Testis (tissue), 2 donors: Measurements from ENCODE around the gene CFAP107.

Experiments
- POLR2A ChIP-seq: fragments of 450-650 bp; IDR thresholded peaks from one replicate; pipeline ENCODE4 v1.6.1; 2017; ENCODE audit warnings: antibody characterized with exemption, mild to moderate bottlenecking, moderate library complexity
- TF ChIP-seq, protein P1 (sequence below), 3 experiments: fragments of 450-650 bp in 2 of 3; fragments of 200-600 bp in 1 of 3; sonication (generic) in 1 of 3; IDR thresholded peaks; one replicate each; pipeline ENCODE4 v1.5.1; 2016 to 2019; ENCODE audit warnings: antibody characterized with exemption in 3 of 3, mild to moderate bottlenecking in 2 of 3, moderate library complexity in 1 of 3

DNA sequence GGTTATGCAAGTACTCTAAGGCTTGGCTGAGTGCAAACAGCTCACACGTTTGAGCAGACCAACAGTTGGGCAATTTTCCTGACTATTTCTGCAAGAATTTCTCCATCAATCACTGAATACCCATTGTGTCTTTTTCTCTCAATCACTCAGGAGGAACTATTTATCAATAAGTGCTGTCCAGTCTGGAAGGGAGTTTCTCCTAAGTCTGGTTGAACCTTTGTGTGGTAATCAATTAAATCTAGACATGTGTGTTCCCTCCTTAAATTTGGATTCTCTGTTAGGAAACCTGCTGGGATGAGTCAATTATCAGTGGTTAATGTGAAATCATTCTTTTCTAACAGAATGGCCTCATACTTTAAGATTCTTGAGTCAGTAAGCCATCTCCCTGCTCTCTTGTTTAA is 36.9 kb upstream of the CFAP107 start:
- TF ChIP-seq, protein P1, sequence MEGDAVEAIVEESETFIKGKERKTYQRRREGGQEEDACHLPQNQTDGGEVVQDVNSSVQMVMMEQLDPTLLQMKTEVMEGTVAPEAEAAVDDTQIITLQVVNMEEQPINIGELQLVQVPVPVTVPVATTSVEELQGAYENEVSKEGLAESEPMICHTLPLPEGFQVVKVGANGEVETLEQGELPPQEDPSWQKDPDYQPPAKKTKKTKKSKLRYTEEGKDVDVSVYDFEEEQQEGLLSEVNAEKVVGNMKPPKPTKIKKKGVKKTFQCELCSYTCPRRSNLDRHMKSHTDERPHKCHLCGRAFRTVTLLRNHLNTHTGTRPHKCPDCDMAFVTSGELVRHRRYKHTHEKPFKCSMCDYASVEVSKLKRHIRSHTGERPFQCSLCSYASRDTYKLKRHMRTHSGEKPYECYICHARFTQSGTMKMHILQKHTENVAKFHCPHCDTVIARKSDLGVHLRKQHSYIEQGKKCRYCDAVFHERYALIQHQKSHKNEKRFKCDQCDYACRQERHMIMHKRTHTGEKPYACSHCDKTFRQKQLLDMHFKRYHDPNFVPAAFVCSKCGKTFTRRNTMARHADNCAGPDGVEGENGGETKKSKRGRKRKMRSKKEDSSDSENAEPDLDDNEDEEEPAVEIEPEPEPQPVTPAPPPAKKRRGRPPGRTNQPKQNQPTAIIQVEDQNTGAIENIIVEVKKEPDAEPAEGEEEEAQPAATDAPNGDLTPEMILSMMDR (IDR thresholded peaks at IDR 0.05): no peak
- TF ChIP-seq POLR2A: no peak
